Sigmoid colon (tissue), 7 donors: Measurements from ENCODE around the gene ARHGAP10. TPM values are rescaled to one million over a fixed set of nuclear protein-coding genes. Genes with fewer than 3 reads are reported as not detected.

Source experiments
- DNase-seq: peaks from one replicate; pipeline ENCODE4 v3.0.0-alpha.2; 2019
- H3K27ac ChIP-seq, 4 donors: fragments of 200-600 bp; sonication (generic); one replicate each; pipeline ENCODE4 v1.5.1; 2016 to 2019; ENCODE audit warnings: mild to moderate bottlenecking in 1 of 4
- H3K27me3 ChIP-seq, 3 donors: fragments of 200-600 bp; sonication (generic); one replicate each; pipeline ENCODE4 v1.5.1; 2019; ENCODE audit warnings: mild to moderate bottlenecking in 1 of 3
- H3K36me3 ChIP-seq, 4 donors: fragments of 200-600 bp; sonication (generic); one replicate each; pipeline ENCODE4 v1.5.1; 2016 to 2019
- H3K4me1 ChIP-seq, 4 donors: fragments of 200-600 bp; sonication (generic); one replicate each; pipeline ENCODE4 v1.5.1; 2017 to 2019
- H3K4me3 ChIP-seq, 4 donors: fragments of 200-600 bp; sonication (generic); one replicate each; pipeline ENCODE4 v1.5.1; 2017 to 2019; ENCODE audit warnings: mild to moderate bottlenecking in 2 of 4, moderate library complexity in 1 of 4
- H3K9me3 ChIP-seq, 4 donors: fragments of 200-600 bp in 3 of 4; sonication (generic) in 3 of 4; one replicate each; pipeline versions ENCODE4 v1.5.1 to v1.6.1; 2013 to 2019
- CTCF ChIP-seq, 4 experiments: fragments of 450-650 bp in 3 of 4; fragments of 200-600 bp in 1 of 4; IDR thresholded peaks; one replicate each; pipeline ENCODE4 v1.5.1; 2016 to 2019; ENCODE audit warnings: antibody characterized with exemption in 4 of 4, mild to moderate bottlenecking in 3 of 4, moderate library complexity in 2 of 4
- EP300 ChIP-seq, 4 donors: sonication (generic); formaldehyde crosslinking; IDR thresholded peaks; one replicate each; pipeline ENCODE4 v1.6.1; 2017; ENCODE audit warnings: antibody characterized with exemption in 4 of 4
- POLR2A ChIP-seq, 2 donors: fragments of 450-650 bp; IDR thresholded peaks; one replicate each; pipeline ENCODE4 v1.6.1; 2016; ENCODE audit warnings: antibody characterized with exemption in 2 of 2, mild to moderate bottlenecking in 2 of 2, moderate library complexity in 2 of 2
- POLR2AphosphoS5 ChIP-seq, 4 donors: sonication (generic); formaldehyde crosslinking; IDR thresholded peaks; one replicate each; pipeline ENCODE4 v1.6.1; 2017; ENCODE audit warnings: antibody characterized with exemption in 4 of 4
- WGBS, 2 donors: extraction: QIAGEN DNeasy Blood & Tissue Kit; methylation state at CpG; one replicate each; pipeline ENCODE4 v1.1.7; 2013; 5-methylcytosine and 5-hydroxymethylcytosine counted together
- intact Hi-C: fragments of 100-400 bp; cut with DNase I; formaldehyde crosslinking; loops from one replicate; pipeline ENCODE4 v1.15.1; 2023
- polyA plus RNA-seq, 3 donors: library from polyadenylated mRNA; stranded (reverse); fragments of 200-250 nt; gene quantifications; one replicate each; pipeline ENCODE4 v1.2.3, GENCODE V29; 2013
- small RNA-seq, 3 donors: library from RNA; depleted of rRNA; stranded (forward); fragments of <200 nt; gene quantifications; one replicate each; pipeline ENCODE3, GENCODE V24; 2016
- total RNA-seq, 4 donors: library from RNA; depleted of rRNA; stranded (reverse); fragments of >200 nt; gene quantifications; one replicate each; pipeline ENCODE4 v1.1.0, GENCODE V29; 2016
- donor health status: healthy with polysubstance abuse.
- donor health status: Bipolar disorder and iron deficiency.
- donor health status: healthy.

ARHGAP10 gene
- total and polyA plus RNA-seq, 7 donors = 3.0 to 158 (median 123) TPM

GRCh38 chr4:148118179-148118578, 386.3 kb downstream of the ARHGAP10 start:
- TF ChIP-seq CTCF (IDR thresholded peaks at IDR 0.05) (no peak), POLR2AphosphoS5 (IDR thresholded peaks at IDR 0.05) (no peak), EP300 (IDR thresholded peaks at IDR 0.05) (no peak), POLR2A (IDR thresholded peaks at IDR 0.05) (no peak)
- intact Hi-C loops = no loop called here
- no peak for DNase-seq
- WGBS, 2 donors = 94% methylated on average over 4 of the region's 4 CpGs
- no peak overlapping the region for H3K27ac ChIP-seq
- H3K9me3 ChIP-seq = peaks cover 0 to 1% (median 0%) of the 10 kb centered on the region in 4 donors
- H3K4me3 ChIP-seq = no peak overlapping the region
- peaks cover 0 to 14% (median 9%) of the 10 kb centered on the region in 4 donors for H3K4me1 ChIP-seq
- H3K27me3 ChIP-seq = no peaks in the 10 kb centered on the region
- H3K36me3 ChIP-seq = peaks cover 0 to 27% (median 0%) of the 10 kb centered on the region in 4 donors

- intact Hi-C loops = no loop called here
- Histone ChIP-seq H3K4me3 (no peak overlapping the region), H3K36me3 (peaks cover 0 to 22% (median 0%) of the 10 kb centered on the region in 4 donors)
Measured at GRCh38 chr4:148118633-148119032, 386.7 kb downstream of the ARHGAP10 start.

GRCh38 chr4:148120216-148120615, 388.3 kb downstream of the ARHGAP10 start:
- H3K27ac ChIP-seq = no peak overlapping the region
- no peak for DNase-seq
- no peaks in the 10 kb centered on the region for H3K27me3 ChIP-seq
- peaks cover 0 to 14% (median 9%) of the 10 kb centered on the region in 4 donors for H3K4me1 ChIP-seq
- H3K36me3 ChIP-seq = peaks cover 0 to 16% (median 0%) of the 10 kb centered on the region in 4 donors
- intact Hi-C loops = no loop called here
- TF ChIP-seq POLR2AphosphoS5 (IDR thresholded peaks at IDR 0.05) (no peak), EP300 (IDR thresholded peaks at IDR 0.05) (no peak), POLR2A (IDR thresholded peaks at IDR 0.05) (no peak), CTCF (IDR thresholded peaks at IDR 0.05) (no peak)
- no peak overlapping the region for H3K4me3 ChIP-seq
- 90% methylated on average over 3 of the region's 3 CpGs for WGBS, 2 donors
- H3K9me3 ChIP-seq = peaks cover 0 to 9% (median 0%) of the 10 kb centered on the region in 4 donors

More at GRCh38 chr4:148118633-148119032, 386.7 kb downstream of the ARHGAP10 start:
- Histone ChIP-seq H3K27me3 (no peaks in the 10 kb centered on the region), H3K27ac (no peak overlapping the region), H3K4me1 (peaks cover 0 to 14% (median 9%) of the 10 kb centered on the region in 4 donors), H3K9me3 (peaks cover 0 to 6% (median 0%) of the 10 kb centered on the region in 4 donors)
- WGBS, 2 donors = 75 to 95% methylated on average over 3 of the region's 3 CpGs
- no peak for DNase-seq
- TF ChIP-seq CTCF (IDR thresholded peaks at IDR 0.05) (no peak), POLR2A (IDR thresholded peaks at IDR 0.05) (no peak), POLR2AphosphoS5 (IDR thresholded peaks at IDR 0.05) (no peak), EP300 (IDR thresholded peaks at IDR 0.05) (no peak)

Small RNA genes lying within 50 kb of the gene (small RNA-seq; reads per million reads assigned to genes)
- gene MIR4799 = 0 reads per million in 3 donors
- gene RN7SL254P = 0 reads per million in 3 donors
- 0 reads per million in 3 donors for gene RNA5SP165

Other genes starting within 250 kb of the ARHGAP10 start
- gene TMEM184C, start 114.7 kb upstream of the ARHGAP10 start, total RNA-seq = 10 to 100 TPM; 12.2 to 23.8 (median 20.9) TPM
- 10 to 100 TPM in 1 of 3 donors, 1 to 10 TPM in 2; 6.0 to 11.6 (median 9.6) TPM for gene TMEM184C, start 114.7 kb upstream of the ARHGAP10 start, polyA plus RNA-seq
- gene PRMT9, start 47.9 kb upstream of the ARHGAP10 start, total RNA-seq = 10 to 100 TPM in 2 of 4 donors, 1 to 10 TPM in 2; 7.1 to 10.7 (median 10.0) TPM
- 1 to 10 TPM; 1.8 to 3.5 (median 3.5) TPM for gene PRMT9, start 47.9 kb upstream of the ARHGAP10 start, polyA plus RNA-seq